NCI-H526 (cell line): ENCODE results near the gene RPL31.

Source experiments
- DNase-seq, 2 experiments: peaks; one replicate each; lab custom pipeline; 2025; lab: John Stamatoyannopoulos, UW

Gene RPL31

DNA sequence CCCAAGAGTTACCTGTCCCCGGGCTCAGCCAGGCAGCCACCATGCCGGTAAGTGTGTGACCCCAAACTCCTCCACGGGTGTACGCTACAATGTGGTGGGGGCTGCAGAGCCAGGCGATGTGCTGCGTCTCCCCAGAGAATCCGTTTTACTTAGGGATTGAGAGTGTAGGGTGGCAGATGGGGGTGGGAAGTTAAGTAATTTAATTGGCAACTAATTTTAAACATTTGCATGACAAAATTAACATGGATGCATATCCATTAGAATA is 26.6 kb upstream of the RPL31 start:
- no peak for DNase-seq

DNA sequence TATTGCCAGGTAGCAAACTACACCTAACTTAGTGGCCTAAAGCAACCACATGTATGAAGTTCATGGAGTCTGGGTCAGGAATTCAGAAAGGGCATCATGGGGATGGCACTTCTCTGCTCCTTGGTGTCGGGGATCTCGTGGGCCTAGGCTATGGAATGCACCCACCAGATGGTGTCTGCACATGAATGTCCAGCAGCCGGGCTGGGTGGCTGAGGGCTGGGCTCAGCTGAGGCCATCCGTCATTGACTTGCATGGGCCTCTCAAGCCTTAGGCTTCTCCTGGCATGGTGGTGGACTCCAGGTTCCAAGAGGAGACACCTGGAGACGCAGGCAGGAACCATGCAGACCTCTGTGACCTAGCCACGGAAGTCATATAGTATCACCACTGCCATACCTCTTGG is 26.0 kb upstream of the RPL31 start:
- DNase-seq, result no peak

- DNase-seq, result no peak
Measured at GRCh38 chr2:100976645-100977391, 25.3 kb upstream of the RPL31 start.

- DNase-seq, result no peak
Measured at GRCh38 chr2:100977511-100977910, 24.6 kb upstream of the RPL31 start.

GRCh38 chr2:100978582-100979191 is 23.4 kb upstream of the RPL31 start:
- DNase-seq, result no peak

- DNase-seq, result no peak
Measured at GRCh38 chr2:100980046-100980445, 22.0 kb upstream of the RPL31 start.

GRCh38 chr2:100981011-100981410 is 21.1 kb upstream of the RPL31 start:
- DNase-seq, result no peak

GRCh38 chr2:100982431-100982861 is 19.6 kb upstream of the RPL31 start:
- DNase-seq, result peak in 1 of 2 experiments; percentile 33

- DNase-seq, result no peak
Measured at GRCh38 chr2:100983201-100983600, 18.9 kb upstream of the RPL31 start.

DNA sequence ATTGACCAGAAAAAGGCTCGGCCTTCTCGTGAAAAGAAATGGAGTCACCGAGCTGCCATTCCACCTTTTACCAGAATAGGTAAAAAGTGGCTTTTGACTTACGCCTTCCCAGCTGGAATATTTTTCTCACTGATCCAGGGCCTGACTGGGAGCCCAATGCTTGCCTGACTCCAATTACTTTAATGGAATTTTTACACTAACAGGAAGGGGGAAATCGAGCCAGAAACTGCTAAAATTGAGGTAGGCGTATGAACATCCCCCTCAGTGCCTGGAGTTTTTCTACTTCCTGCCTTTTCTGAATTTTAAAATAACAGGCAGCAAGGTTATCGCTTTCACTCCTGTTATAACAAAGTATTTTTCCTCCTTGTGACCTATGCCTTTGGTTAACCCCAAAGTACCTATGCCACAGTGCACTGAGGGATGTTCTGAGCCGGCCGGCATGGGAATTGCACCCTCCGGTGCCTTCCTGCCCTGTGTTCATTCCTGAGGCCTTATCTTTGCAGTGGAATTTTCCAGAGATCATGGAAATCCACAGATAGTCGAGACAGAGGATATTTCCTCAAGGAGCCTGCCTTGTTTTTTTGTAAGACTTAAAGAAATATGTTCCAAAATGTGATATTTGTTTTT is 18.3 kb upstream of the RPL31 start:
- DNase-seq, result no peak

- DNase-seq, result peak; percentile 55 to 85
Measured at GRCh38 chr2:100984892-100985307, 17.2 kb upstream of the RPL31 start.

DNA sequence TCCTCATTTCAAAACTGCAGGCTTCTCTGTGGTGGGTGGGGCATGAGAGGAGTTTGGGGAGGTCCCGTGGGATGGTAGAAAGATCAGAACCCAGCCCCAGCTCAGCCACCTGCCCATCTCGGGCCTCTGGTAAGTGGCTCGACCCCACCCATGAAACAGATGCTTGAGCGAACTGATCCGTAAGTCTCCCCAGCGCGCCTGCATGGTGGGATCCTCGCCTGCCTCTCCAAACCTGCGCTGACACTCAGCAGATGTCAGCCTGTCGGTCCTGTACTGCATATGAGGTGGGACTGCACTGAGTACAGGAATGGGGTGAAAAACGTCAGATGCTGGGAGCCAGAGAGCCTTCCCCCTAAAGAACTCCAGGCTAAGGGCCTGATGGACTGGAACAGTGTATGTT is 15.9 kb upstream of the RPL31 start:
- no peak for DNase-seq

GRCh38 chr2:100987536-100987935 is 14.6 kb upstream of the RPL31 start:
- no peak for DNase-seq

DNA sequence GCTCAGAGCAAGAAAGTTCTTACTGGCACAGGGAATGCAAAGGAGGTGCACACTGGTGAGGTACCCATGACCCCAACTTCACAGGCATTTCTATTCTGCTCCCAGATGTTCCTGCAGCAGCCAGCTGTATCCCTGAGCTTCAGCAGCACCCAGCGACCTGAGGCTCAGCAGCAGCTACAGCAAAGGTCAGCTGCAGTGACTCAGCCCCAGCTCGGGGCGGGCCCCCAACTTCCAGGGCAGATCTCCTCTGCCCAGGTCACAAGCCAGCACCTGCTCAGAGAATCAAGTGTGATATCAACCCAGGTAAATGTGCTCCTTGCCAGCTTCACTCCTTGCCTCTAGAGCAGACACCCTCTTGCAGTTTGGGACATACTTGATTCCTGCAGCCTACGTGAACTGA is 14.1 kb upstream of the RPL31 start:
- DNase-seq, result no peak

DNA sequence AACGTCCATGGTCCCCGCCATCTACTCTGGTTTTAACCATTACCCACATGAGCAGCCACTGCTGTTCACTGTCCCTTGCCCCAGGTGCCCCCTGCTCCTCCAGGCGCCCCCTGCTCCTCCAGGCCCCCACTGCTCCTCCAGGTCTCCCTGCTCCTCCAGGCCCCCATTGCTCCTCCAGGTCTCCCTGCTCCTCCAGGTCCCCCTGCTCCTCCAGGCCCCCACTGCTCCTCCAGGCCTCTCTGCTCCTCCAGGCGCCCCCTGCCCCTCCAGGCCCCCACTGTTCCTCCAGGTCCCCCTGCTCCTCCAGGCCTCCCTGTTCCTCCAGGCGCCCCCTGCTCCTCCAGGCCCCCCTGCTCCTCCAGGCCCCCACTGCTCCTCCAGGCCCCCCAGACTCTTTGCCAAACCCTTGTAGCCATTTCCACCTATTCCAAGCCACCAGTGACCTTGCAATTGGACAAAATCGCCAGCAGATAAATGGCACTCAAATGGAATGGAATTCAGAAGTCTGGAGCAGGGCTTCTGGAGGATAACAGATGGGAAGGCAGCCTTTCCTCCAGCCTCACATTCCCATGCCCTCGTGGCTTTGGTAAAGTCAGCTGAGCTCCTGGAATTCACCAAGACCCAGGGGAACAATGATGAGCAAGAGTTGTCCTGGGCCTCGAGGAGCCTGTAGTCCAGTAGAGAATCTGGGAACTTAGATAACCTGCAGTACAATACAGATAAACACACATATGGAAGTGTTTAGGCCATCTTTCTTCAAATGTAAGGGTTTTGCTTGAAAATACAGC is 13.3 kb upstream of the RPL31 start:
- DNase-seq, result no peak

DNA sequence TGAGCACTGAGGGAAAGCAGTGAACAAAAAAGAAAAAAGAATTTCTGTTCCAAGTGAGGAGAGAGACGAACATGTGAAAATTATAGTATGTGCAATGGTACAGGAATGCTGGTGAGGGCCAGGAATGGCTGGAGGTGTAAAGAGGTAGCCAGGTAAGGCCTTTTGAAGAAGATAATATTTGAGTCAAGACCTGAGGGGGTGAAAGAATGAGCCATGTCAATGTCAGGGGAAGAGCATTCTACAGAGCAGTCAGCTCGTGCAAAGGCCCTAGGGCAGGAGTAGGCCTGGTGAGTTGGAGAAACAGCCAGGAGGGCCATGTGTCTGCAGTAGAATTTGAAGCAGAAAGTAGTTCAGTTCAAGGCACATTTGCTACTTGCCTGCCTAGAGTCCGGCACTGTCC is 12.4 kb upstream of the RPL31 start:
- no peak for DNase-seq

DNA sequence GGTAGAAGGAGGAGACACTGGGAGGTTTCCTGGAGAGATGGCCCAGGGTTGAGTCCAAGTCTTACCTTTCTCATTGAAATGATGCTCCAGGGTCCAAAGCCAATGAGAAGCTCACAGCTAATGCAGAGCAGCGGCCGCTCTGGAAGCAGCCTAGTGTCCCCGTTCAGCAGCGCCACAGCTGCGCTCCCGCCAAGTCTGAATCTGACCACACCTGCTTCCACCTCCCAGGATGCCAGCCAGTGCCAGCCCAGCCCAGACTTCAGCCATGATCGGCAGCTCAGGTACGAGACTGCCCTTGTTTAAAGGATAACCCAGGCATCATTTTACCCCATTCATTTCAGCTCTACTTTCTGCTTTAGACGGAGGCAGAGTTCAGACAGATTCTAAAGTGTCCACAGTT is 11.9 kb upstream of the RPL31 start:
- no peak for DNase-seq

DNA sequence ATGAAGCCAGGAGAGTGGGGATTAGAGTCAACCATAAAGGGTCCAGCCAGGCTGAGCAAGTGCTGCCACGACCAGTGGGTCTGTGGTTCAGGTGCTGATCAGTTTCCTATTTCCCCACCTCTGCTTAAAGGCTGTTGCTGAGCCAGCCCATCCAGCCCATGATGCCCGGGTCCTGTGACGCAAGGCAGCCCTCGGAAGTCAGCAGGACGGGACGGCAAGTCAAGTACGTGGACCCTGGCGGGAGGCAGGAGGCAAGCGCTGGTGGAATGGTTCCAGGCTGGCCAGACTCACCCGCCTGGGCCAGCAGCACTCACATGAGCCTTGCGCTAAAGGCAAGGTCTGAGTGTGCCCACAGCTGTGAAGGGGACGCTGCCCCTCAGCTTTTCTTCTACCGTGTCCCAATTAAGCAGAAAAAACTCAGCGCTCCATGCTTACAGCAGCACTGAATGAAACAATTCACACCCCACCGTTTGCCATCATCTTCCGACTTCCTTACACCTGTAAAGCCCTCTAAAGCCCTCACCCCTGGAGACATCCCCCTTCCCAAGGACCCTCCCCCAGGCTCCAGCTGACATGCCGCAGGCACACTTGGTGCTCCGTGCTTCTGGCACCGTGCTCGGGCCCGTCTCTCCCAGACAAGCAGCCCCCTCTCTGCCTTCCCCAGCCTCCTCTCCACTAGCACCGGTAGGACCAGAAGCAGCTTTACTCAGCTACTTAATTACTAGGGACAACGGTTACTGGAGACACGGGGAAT is 11.3 kb upstream of the RPL31 start:
- DNase-seq, result no peak

- no peak for DNase-seq
Measured at GRCh38 chr2:100991404-100991773, 10.7 kb upstream of the RPL31 start.

DNA sequence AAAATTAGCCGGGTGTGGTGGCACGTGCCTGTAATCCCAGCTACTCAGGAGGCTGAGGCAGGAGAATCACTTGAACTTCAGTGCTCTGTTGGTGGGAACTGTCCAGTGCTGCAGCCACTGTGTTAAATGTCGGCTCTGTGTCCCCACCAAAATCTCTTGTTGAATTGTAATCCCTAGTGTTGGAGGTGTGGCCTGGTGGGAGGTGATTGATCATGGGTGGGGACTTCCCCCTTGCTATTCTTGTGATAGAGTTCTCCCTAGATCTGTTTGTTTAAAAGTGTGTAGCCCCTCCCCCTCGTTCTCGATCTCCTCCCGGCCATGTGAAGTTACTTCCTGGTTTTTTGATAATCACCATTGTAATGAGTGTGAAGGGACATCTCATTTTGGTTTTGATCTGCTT is 9.8 kb upstream of the RPL31 start:
- no peak for DNase-seq

DNA sequence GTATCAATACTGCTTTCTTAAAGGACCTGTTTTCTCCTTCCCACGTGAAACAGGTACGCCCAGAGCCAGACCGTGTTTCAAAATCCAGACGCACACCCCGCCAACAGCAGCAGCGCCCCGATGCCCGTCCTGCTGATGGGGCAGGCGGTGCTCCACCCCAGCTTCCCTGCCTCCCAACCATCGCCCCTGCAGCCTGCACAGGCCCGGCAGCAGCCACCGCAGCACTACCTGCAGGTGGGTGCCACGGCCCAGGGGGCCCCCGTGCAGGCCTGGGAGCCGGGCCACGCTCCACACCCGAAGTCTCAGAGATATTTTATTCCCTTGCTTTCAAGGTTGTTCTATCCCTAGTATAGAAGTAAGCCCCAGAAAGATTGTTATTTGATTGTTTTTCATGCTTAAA is 8.8 kb upstream of the RPL31 start:
- DNase-seq, result no peak
